ENCODE results near the gene ZNF598.
"Not testable (repeated sequence)": the region's sequence is repeated elsewhere in the genome, so short reads cannot be mapped to it uniquely, and the experiment has no call there.

Gene ZNF598

GRCh38 chr16:1975432-1976215 is 34.0 kb downstream of the ZNF598 start:
- DNase-seq (ENCODE audit: low read depth), result no peak

DNA sequence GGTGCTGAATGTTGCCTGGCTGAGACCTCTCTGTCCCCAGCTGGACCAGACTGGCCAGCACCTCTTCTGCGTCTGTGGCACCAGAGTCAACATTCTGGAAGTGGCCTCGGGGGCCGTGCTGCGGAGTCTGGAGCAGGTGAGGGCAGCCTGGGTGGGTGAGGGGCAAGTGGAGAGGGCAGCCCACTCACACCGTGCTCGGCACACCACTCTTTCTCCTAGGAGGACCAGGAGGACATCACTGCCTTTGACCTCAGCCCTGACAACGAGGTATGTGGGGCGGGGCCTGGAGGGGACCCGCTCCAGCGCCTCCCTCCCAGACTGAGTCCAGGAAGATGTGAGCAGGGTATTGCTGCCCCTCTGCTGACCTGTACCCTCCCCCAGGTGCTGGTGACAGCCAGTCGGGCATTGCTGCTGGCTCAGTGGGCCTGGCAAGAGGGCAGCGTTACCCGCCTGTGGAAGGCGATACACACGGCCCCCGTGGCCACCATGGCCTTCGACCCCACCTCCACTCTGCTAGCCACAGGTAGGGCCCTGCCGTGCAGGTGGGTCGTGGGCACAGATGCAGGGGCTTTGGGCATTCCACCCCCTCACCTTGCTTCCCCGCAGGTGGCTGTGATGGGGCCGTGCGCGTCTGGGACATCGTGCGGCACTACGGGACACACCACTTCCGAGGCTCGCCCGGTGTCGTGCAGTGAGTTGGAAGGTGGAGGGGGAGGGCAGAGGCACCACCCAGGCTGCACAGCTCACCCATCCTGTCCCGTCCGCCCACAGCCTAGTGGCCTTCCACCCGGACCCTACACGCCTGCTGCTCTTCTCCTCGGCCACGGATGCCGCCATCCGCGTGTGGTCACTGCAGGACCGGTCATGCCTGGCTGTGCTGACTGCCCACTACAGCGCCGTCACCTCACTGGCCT is 35.2 kb downstream of the ZNF598 start:
- DNase-seq (ENCODE audit: low read depth), result no peak

- no peak for DNase-seq (ENCODE audit: low read depth)
Measured at GRCh38 chr16:1973461-1974156, 36.0 kb downstream of the ZNF598 start.

DNA sequence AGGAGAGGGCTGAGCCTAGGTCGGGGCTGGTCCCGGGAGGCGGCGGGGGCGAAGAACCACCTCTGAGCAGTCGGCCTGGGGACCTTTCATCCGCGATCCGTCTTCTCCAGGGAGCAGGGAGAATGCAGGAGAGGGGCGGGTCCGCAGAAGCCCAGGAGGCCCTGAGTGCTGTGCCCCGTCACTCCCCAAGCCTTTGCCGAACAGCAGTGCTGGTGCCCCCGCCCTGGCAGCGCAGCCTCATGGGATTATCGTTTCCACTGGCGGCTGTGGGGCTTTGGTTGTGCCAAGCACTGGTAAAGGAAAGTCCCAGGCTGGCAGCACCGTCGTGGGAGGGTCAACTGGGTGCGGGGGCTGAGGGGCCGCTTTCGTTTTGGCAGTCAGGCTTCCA is 37.1 kb downstream of the ZNF598 start:
- no peak for DNase-seq (ENCODE audit: low read depth)

DNA sequence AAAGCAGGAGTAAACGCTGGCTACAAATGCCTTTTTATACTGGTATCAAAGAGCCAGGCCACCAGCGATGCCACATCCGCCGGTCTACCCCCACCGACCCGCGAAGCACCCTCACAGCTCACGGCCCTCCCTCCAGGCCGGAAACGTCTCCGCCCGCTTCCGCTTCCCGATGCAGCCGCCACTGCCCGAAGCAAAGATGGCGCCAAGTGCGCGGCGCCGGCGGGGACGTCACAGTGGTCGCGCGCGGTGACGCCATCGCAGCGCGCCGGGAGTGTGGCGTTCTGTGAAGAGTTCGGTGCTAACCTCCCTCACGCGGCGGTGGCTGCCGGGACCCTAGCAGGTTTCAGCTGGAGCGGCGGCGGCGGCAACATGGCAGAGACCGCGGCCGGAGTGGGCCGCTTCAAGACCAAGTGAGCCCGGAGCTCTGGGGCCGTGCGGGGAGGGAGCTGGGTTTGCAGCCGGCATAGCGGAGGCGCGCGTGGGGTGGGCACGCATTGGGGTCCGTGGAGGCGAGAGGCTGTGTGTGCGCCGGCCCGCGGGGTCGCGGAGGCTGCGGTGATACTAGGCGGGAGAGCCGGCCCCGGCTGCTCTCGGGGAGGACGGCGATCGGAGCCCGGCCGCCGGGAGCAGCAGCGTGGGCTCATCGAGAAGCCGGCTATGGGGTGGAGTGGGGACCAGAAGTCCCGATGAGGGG is 37.7 kb downstream of the ZNF598 start, which contains the start of gene TBL3:
TBL3 (plus strand) TSS at position 258 of the 694 bp plus-strand sequence; CDS start at position 370, 112 bp downstream.
- DNase-seq (ENCODE audit: low read depth), result peak; percentile 95

DNA sequence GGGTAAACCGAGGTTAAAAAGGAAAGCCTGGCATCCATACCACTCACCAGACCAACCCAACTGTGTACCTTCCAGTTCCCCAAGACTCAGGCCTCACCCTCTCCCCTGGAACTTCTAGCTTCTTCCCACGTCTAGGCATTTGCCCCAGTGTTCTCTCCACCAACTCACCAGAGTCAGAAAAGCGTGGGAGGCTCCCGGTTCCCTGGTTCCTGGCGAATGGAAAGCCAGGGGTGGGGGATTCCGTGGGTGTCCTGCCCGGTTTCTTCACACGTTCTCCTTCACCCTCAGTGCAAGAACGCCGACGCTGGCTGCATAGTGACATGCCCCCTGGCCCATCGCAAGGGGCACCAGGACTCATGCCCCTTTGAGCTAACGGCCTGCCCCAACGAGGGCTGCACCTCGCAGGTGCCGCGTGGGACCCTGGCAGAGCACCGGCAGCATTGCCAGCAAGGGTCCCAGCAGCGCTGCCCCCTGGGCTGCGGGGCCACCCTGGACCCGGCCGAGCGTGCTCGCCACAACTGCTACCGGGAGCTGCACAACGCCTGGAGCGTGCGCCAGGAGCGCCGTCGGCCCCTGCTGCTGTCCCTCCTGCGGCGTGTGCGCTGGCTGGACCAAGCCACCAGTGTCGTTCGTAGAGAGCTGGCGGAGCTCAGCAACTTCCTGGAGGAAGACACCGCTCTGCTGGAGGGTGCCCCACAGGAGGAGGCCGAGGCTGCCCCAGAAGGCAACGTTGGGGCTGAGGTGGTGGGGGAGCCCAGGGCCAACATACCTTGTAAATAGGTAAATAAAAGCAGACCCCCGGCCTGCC is 41.3 kb downstream of the ZNF598 start:
- no peak for DNase-seq (ENCODE audit: low read depth)

- no peak for DNase-seq (ENCODE audit: low read depth)
Measured at GRCh38 chr16:1966460-1966859, 43.2 kb downstream of the ZNF598 start, which contains the start of gene RNF151. RNF151 (plus strand) TSS chr16:1966856; CDS start chr16:1966882, 26 bp downstream.

DNA sequence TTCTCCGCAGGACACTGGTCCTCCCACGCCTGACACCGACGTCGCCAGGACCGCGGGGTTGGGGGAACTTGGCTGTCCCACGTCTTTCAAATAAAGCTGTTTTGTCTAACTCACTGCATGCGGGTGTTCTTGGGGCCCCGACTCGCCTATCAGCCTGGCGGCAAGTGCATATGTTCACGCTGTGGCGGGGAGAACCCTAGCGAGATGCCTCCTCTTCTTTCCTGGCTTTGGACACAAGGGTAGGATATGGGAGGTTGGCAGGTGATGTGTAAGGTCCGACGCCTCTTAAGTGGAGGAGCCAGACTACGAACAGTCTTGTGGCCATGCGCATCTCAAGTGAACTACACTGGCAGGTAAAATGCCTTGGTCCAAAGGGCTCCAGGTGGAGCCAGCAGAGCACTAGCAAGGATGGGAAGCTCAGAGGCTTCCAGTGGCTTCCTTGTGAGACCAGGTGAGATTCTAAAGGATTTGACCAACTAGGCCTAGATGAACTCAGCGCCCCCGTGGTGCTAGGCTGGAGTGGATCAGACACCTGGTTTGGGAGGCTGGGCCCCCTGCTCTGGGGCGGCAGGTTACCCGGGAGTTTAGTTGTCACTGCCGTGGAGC is 44.1 kb downstream of the ZNF598 start:
- DNase-seq (ENCODE audit: low read depth), result no peak

GRCh38 chr16:1964506-1965395 is 44.9 kb downstream of the ZNF598 start, which contains the start of gene RPS2:
RPS2 (minus strand) TSS chr16:1964826; CDS start chr16:1964625, 201 bp downstream.
- DNase-seq (ENCODE audit: low read depth), result peak; percentile 96

DNA sequence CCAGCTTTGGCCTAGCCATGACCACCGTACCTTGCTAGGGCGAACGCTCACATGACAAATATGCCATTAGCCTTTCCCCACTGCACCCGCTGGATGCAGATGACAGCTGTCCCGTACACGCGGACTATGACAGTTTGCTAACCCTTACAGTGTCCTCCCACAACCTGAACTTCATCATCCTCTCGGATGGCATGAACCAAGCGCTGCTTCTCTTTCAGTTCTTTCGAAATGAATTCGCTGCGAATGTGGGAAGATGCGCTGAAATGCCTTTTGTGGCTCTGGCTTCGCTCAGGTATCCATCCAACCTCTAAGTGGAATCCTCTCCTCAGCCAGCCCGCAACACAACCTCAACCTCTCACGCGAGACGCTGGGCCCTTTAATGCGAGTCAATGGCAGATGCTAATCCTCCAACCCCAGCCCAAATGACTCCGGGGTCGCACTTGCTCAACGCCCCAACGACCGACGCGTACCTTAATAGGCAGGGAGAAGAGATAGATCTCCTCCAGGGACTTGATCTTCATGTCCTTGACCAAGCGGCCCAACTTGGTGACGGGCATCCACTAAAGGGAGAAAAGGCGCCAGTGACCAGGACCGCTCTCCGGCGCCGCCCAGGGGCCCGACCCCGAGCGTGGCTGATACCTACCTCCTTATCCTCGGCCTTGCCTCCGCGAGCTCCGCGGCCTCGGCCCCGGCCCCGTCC is 45.7 kb downstream of the ZNF598 start:
- DNase-seq (ENCODE audit: low read depth), result no peak

GRCh38 chr16:1962161-1963153 is 47.2 kb downstream of the ZNF598 start:
- not testable (repeated sequence) for DNase-seq (ENCODE audit: low read depth)

GRCh38 chr16:1961651-1962067 is 48.0 kb downstream of the ZNF598 start:
- DNase-seq (ENCODE audit: low read depth), result no peak

DNA sequence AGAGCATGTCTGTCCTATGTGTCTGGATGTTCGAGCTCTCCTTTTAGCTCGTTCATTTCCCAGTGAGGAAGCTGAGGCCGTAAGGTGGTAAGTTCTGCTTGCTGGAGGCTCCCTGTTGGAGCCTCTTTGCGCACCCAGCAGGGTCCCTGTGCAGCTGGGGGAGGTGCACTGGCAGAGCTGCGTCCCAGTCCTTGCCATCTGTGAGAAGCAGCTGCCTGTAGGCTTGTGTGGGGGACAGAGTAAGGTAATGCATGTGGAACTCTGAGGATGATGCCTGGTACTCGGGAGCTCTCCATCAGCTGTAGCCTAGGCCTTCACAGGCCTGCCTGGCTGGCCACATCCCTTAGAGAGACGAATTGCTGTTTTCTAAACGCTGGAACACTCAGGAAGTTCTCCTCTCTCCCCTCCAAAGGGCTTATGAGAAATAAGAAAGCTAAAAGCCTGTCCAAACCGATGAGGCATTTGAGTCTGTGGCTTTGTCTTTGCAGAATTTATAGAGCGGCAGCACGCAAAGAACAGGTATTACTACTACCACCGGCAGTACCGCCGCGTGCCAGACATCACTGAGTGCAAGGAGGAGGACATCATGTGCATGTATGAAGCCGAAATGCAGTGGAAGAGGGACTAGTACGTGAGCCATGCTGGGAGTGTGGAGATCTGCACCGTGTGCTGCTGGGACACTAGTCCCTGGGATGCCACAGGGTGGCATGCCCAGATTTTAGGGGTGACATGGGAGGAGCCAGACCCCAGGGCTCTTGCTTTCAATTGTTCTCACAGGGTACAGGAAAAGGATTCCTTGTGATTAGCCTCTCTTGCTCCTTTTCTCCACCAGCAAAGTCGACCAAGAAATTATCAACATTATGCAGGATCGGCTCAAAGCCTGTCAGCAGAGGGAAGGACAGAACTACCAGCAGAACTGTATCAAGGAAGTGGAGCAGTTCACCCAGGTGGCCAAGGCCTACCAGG is 48.7 kb downstream of the ZNF598 start:
- peak; percentile 49 for DNase-seq (ENCODE audit: low read depth)

- DNase-seq (ENCODE audit: low read depth), result peak; percentile 90
Measured at GRCh38 chr16:1959269-1960039, 50.2 kb downstream of the ZNF598 start, which contains the start of gene NDUFB10. NDUFB10 (plus strand) TSS chr16:1959538; CDS start chr16:1959625, 87 bp downstream.

- no peak for DNase-seq (ENCODE audit: low read depth)
Measured at GRCh38 chr16:1958715-1959268, 50.8 kb downstream of the ZNF598 start.

Measured in activated T-cell treated with anti-CD3 and anti-CD28 coated beads for 24 hours (primary cell).